Type B pancreatic cell (in vitro differentiated cells): ENCODE measurements around the gene ADGRL3. TPM values are rescaled to one million over a fixed set of nuclear protein-coding genes. Genes with fewer than 3 reads are reported as not detected.

Experiments
- DNase-seq: peaks from one replicate; pipeline ENCODE4 v3.0.0; 2021; ENCODE audit warnings: mixed read lengths; ENCODE audit not compliant: unreplicated experiment; ENCODE audit errors: extremely low spot score
- H3K27ac Mint-ChIP-seq: 2 replicates; pipeline ENCODE4 v1.8.0; 2021; ENCODE audit warnings: mild to moderate bottlenecking, mixed read lengths
- H3K27me3 Mint-ChIP-seq: 2 replicates; pipeline ENCODE4 v1.8.0; 2021; ENCODE audit warnings: mixed read lengths
- H3K36me3 Mint-ChIP-seq: 2 replicates; pipeline ENCODE4 v1.8.0; 2021; ENCODE audit warnings: mixed read lengths
- H3K4me1 Mint-ChIP-seq: one replicate; pipeline ENCODE4 v1.8.0; 2021; ENCODE audit warnings: mixed read lengths; ENCODE audit not compliant: unreplicated experiment
- H3K4me3 Mint-ChIP-seq: 2 replicates; pipeline ENCODE4 v1.8.0; 2021; ENCODE audit warnings: mild to moderate bottlenecking, mixed read lengths
- H3K9me3 Mint-ChIP-seq: 2 replicates; pipeline ENCODE4 v1.8.0; 2021; ENCODE audit warnings: mixed read lengths
- CTCF ChIP-seq: fragments of 200-600 bp; sonication (generic); conservative IDR thresholded peaks from 2 replicates; pipeline ENCODE4 v1.5.0; 2021; ENCODE audit warnings: antibody characterized with exemption, mild to moderate bottlenecking
- total RNA-seq: library from RNA; stranded (reverse); gene quantifications from 2 replicates; pipeline ENCODE4 v1.2.1, GENCODE V29; 2021; ENCODE audit warnings: low replicate concordance

ADGRL3 gene
- total RNA-seq, 1 donor from 2014 or later = 53.5 TPM

GRCh38 chr4:61193863-61194262, 6.3 kb upstream of the ADGRL3 start:
- H3K9me3 Mint-ChIP-seq = no peaks in the 10 kb centered on the region
- H3K36me3 Mint-ChIP-seq = no peaks in the 10 kb centered on the region
- peaks cover 20% of the 10 kb centered on the region for H3K27me3 Mint-ChIP-seq
- H3K27ac Mint-ChIP-seq = no peak overlapping the region
- H3K4me3 Mint-ChIP-seq = no peak overlapping the region
- no peak for TF ChIP-seq CTCF
- H3K4me1 Mint-ChIP-seq = no peaks in the 10 kb centered on the region
- no peak for DNase-seq

GRCh38 chr4:61194571-61194970, 5.6 kb upstream of the ADGRL3 start:
- H3K4me1 Mint-ChIP-seq = no peaks in the 10 kb centered on the region
- H3K9me3 Mint-ChIP-seq = no peaks in the 10 kb centered on the region
- no peaks in the 10 kb centered on the region for H3K36me3 Mint-ChIP-seq
- H3K27me3 Mint-ChIP-seq = peaks cover 27% of the 10 kb centered on the region
- no peak overlapping the region for H3K27ac Mint-ChIP-seq
- H3K4me3 Mint-ChIP-seq = no peak overlapping the region
- no peak for TF ChIP-seq CTCF
- DNase-seq = no peak

- DNase-seq = no peak
- Mint-ChIP-seq H3K4me3 (no peak overlapping the region), H3K4me1 (no peaks in the 10 kb centered on the region), H3K36me3 (no peaks in the 10 kb centered on the region), H3K27ac (no peak overlapping the region), H3K9me3 (no peaks in the 10 kb centered on the region), H3K27me3 (peaks cover 31% of the 10 kb centered on the region)
- TF ChIP-seq CTCF = no peak
Observed at GRCh38 chr4:61195101-61195500, 5.0 kb upstream of the ADGRL3 start.

- H3K27ac Mint-ChIP-seq = no peak overlapping the region
- H3K4me3 Mint-ChIP-seq = peak overlapping the region; percentile 99
- no peak for DNase-seq
- H3K36me3 Mint-ChIP-seq = no peaks in the 10 kb centered on the region
- H3K27me3 Mint-ChIP-seq = peaks cover 60% of the 10 kb centered on the region
- TF ChIP-seq CTCF = no peak
- no peaks in the 10 kb centered on the region for H3K9me3 Mint-ChIP-seq
- peaks cover 6% of the 10 kb centered on the region for H3K4me1 Mint-ChIP-seq
Observed at GRCh38 chr4:61198686-61199085, 1.4 kb upstream of the ADGRL3 start.

- Mint-ChIP-seq H3K27ac (peak overlapping the region; percentile 57), H3K4me1 (peaks cover 15% of the 10 kb centered on the region), H3K27me3 (peaks cover 69% of the 10 kb centered on the region), H3K4me3 (peak overlapping the region; percentile 99), H3K36me3 (no peaks in the 10 kb centered on the region), H3K9me3 (no peaks in the 10 kb centered on the region)
- TF ChIP-seq CTCF = no peak
- no peak for DNase-seq
Observed at GRCh38 chr4:61199873-61200186, 296 bp upstream of the ADGRL3 start.

- peaks cover 68% of the 10 kb centered on the region for H3K27me3 Mint-ChIP-seq
- H3K4me1 Mint-ChIP-seq = peaks cover 20% of the 10 kb centered on the region
- no peak for TF ChIP-seq CTCF
- DNase-seq = no peak
- peak overlapping the region; percentile 99 for H3K4me3 Mint-ChIP-seq
- H3K27ac Mint-ChIP-seq = peak overlapping the region; percentile 80
- no peaks in the 10 kb centered on the region for H3K9me3 Mint-ChIP-seq
- no peaks in the 10 kb centered on the region for H3K36me3 Mint-ChIP-seq
Observed at GRCh38 chr4:61200916-61201526, 895 bp downstream of the ADGRL3 start.
